HEK293T (cell line): ENCODE data around the gene TRPC4AP.

ENCODE experiments used
- ARNT ChIP-seq: fragments of 450-650 bp; IDR thresholded peaks from 2 replicates; pipeline ENCODE4 v1.6.1; 2017; ENCODE audit warnings: mild to moderate bottlenecking
- FOXM1 ChIP-seq: fragments of 450-650 bp; IDR thresholded peaks from 2 replicates; pipeline ENCODE4 v1.6.1; 2017; ENCODE audit warnings: mild to moderate bottlenecking, borderline replicate concordance
- L3MBTL2 ChIP-seq: fragments of 450-650 bp; conservative IDR thresholded peaks from 2 replicates; pipeline ENCODE4 v1.6.1; 2016; ENCODE audit warnings: mild to moderate bottlenecking
- TARDBP ChIP-seq: fragments of 450-650 bp; IDR thresholded peaks from 2 replicates; pipeline ENCODE4 v1.6.1; 2016
- ZNF384 ChIP-seq: fragments of 450-650 bp; IDR thresholded peaks from 2 replicates; pipeline ENCODE4 v1.6.1; 2016

DNA sequence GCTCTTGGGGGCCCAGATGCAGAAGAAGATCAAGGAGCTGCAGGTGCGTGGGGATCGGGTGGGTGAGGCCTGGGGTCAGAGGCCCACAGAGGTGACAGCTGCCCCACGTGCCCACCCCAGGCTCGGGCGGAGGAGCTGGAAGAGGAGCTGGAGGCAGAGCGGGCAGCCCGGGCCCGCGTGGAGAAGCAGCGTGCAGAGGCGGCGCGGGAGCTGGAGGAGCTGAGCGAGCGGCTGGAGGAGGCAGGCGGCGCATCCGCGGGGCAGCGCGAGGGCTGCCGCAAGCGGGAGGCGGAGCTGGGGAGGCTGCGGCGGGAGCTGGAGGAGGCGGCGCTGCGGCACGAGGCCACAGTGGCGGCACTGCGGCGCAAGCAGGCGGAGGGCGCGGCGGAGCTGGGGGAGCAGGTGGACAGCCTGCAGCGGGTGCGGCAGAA lies 95.5 kb downstream of the TRPC4AP start:
- TF ChIP-seq ZNF384, result no peak
- TF ChIP-seq FOXM1, result no peak
- no peak for TF ChIP-seq ARNT
- no peak for TF ChIP-seq TARDBP
- no peak for TF ChIP-seq L3MBTL2
